Keratinocyte (primary cell): ENCODE data around the gene LDB2. TPM values are rescaled to one million over a fixed set of nuclear protein-coding genes. Genes with fewer than 3 reads are reported as not detected.

ENCODE experiments used
- DNase-seq: peaks from one replicate; pipeline ENCODE4 v3.0.0-alpha.2; 2011; ENCODE audit warnings: low read depth, missing footprints, low spot score
- FAIRE-seq: peaks from 2 replicates; lab custom pipeline; 2011; peaks lifted over from hg19 to GRCh38; lab: Jason Lieb, UNC
- H2AFZ ChIP-seq: 2 replicates; pipeline ENCODE4 v1.6.0; 2012; ENCODE audit warnings: low read length, control low read depth, inconsistent platforms; ENCODE audit not compliant: control insufficient read depth
- H3K27ac ChIP-seq: 2 replicates; pipeline ENCODE4 v1.5.1; 2011; ENCODE audit warnings: low read length; ENCODE audit not compliant: control insufficient read depth, insufficient read depth
- H3K27me3 ChIP-seq: 3 replicates; pipeline ENCODE4 v1.6.0; 2011; ENCODE audit warnings: low read length; ENCODE audit not compliant: control insufficient read depth, insufficient read depth; ENCODE audit errors: extremely low read depth
- H3K36me3 ChIP-seq, 2 experiments: 2 replicates in 1 of 2; 3 replicates in 1 of 2; pipeline ENCODE4 v1.5.1; 2011; ENCODE audit warnings: low read length in 2 of 2, mild to moderate bottlenecking in 1 of 2; ENCODE audit not compliant: control insufficient read depth in 2 of 2, insufficient read depth in 2 of 2; ENCODE audit errors: extremely low read depth in 1 of 2
- H3K4me1 ChIP-seq: 3 replicates; pipeline ENCODE4 v1.5.1; 2011; ENCODE audit warnings: low read length; ENCODE audit not compliant: control insufficient read depth, insufficient read depth; ENCODE audit errors: extremely low read depth
- H3K4me2 ChIP-seq: 3 replicates; pipeline ENCODE4 v1.6.0; 2011; ENCODE audit warnings: low read depth, low read length; ENCODE audit not compliant: control insufficient read depth, insufficient read depth; ENCODE audit errors: extremely low read depth
- H3K4me3 ChIP-seq, 3 experiments: fragments of 200-600 bp in 1 of 3; sonication (generic) in 1 of 3; 2 replicates in 2 of 3; 3 replicates in 1 of 3; pipeline ENCODE4 v1.5.1; 2011 to 2016; ENCODE audit warnings: low read length in 3 of 3, mild to moderate bottlenecking in 3 of 3, control low read depth in 2 of 3, inconsistent platforms in 1 of 3, low read depth in 1 of 3, mixed read lengths in 1 of 3, mixed run types in 1 of 3, moderate library complexity in 1 of 3; ENCODE audit not compliant: control insufficient read depth in 2 of 3, insufficient read depth in 2 of 3; ENCODE audit errors: extremely low read depth in 1 of 3
- H3K79me2 ChIP-seq: 2 replicates; pipeline ENCODE4 v1.6.0; 2012; ENCODE audit warnings: low read length; ENCODE audit not compliant: control insufficient read depth, insufficient read depth
- H3K9ac ChIP-seq: 3 replicates; pipeline ENCODE4 v1.6.0; 2011; ENCODE audit warnings: low read length; ENCODE audit not compliant: control insufficient read depth, insufficient read depth; ENCODE audit errors: extremely low read depth
- H3K9me1 ChIP-seq: 3 replicates; pipeline ENCODE4 v1.6.0; 2011; ENCODE audit warnings: low read length; ENCODE audit not compliant: control insufficient read depth, insufficient read depth; ENCODE audit errors: extremely low read depth
- H3K9me3 ChIP-seq: 2 replicates; pipeline ENCODE4 v1.5.1; 2012; ENCODE audit warnings: low read depth, low read length; ENCODE audit not compliant: control insufficient read depth
- H4K20me1 ChIP-seq: 3 replicates; pipeline ENCODE4 v1.6.0; 2011; ENCODE audit warnings: low read length; ENCODE audit not compliant: control insufficient read depth, insufficient read depth; ENCODE audit errors: extremely low read depth
- EZH2 ChIP-seq: IDR thresholded peaks from one replicate; pipeline ENCODE4 v1.6.1; 2012; ENCODE audit warnings: inconsistent platforms, mild to moderate bottlenecking, low read length, moderate library complexity
- dilution Hi-C: fragments of 300-500 bp; cut with MboI; formaldehyde crosslinking; loops from one replicate; pipeline ENCODE4 v1.7.0; 2020; ENCODE audit warnings: low sequenced_read_pairs; ENCODE audit not compliant: extremely low pct_ligation_motif_present
- polyA plus RNA-seq, 5 experiments: library from polyadenylated mRNA; depleted of rRNA in 3 of 5; stranded (reverse) in 3 of 5; stranded (forward) in 1 of 5; unstranded in 1 of 5; fragments of >200 nt; gene quantifications; 1 replicate in 1 of 5; 2 replicates in 3 of 5; 3 replicates in 1 of 5; pipeline versions ENCODE4 v1.2.1 to v1.2.3, GENCODE V29; 2011 to 2012; ENCODE audit warnings: missing spikeins in 2 of 5, low read depth in 1 of 5, low replicate concordance in 1 of 5
- TF ChIP-seq, protein P1 (sequence below), 3 experiments: IDR thresholded peaks in 1 of 3; conservative IDR thresholded peaks in 1 of 3; optimal IDR thresholded peaks in 1 of 3; 2 replicates in 2 of 3; 3 replicates in 1 of 3; pipeline versions ENCODE3 to v1.5.1; 2011; ENCODE audit warnings: low read length in 3 of 3, mild to moderate bottlenecking in 3 of 3, moderate library complexity in 2 of 3, control low read depth in 1 of 3, inconsistent platforms in 1 of 3; ENCODE audit not compliant: insufficient read depth in 2 of 3; ENCODE audit errors: extremely low read depth in 1 of 3

Gene LDB2
- polyA plus RNA-seq, 1 donor (not counting 4 experiments of a cell fraction or from before 2014, with no cell fraction given): not detected

DNA sequence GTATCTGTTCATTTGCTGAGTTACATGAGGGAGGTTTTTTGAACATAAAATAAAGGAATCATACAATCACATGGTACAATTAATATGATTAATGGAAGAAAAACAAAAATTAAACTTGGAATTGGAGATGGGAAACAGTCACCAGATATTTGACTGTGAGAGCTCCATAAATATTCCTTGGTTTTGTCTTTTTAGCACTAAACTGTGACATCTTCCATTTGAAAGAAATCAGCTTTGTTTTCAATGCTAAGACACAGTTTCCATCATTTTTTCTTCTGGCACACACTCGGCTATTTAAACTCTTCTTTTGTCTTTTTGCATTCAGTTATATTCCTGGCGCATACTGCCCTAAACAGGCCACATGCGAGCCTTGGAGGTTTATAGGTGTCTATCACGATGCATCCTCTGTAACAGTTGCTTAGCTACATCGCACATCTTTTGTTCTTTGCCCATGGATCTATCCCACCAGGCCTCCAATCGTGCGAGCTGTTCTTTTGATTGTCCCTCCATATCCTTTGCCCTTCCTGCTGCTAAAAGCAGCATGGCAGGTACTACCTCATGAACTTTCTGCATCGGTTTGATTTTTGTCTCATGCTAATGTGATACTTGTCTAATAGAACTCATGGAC, 158.3 kb downstream of the LDB2 start:
- H3K27ac ChIP-seq: no peak overlapping the region
- FAIRE-seq (no peak), DNase-seq (no peak)
- H3K4me2 ChIP-seq: no peak overlapping the region
- no peaks in the 10 kb centered on the region for H3K4me1 ChIP-seq
- no peaks in the 10 kb centered on the region for H3K36me3 ChIP-seq
- H3K27me3 ChIP-seq: no peaks in the 10 kb centered on the region
- H3K4me3 ChIP-seq: no peak overlapping the region
- dilution Hi-C loops: no loop called here
- no peaks in the 10 kb centered on the region for H3K9me1 ChIP-seq
- H3K9ac ChIP-seq: no peak overlapping the region
- no peaks in the 10 kb centered on the region for H4K20me1 ChIP-seq
- no peaks in the 10 kb centered on the region for H3K79me2 ChIP-seq
- no peak for TF ChIP-seq EZH2
- TF ChIP-seq, protein P1, sequence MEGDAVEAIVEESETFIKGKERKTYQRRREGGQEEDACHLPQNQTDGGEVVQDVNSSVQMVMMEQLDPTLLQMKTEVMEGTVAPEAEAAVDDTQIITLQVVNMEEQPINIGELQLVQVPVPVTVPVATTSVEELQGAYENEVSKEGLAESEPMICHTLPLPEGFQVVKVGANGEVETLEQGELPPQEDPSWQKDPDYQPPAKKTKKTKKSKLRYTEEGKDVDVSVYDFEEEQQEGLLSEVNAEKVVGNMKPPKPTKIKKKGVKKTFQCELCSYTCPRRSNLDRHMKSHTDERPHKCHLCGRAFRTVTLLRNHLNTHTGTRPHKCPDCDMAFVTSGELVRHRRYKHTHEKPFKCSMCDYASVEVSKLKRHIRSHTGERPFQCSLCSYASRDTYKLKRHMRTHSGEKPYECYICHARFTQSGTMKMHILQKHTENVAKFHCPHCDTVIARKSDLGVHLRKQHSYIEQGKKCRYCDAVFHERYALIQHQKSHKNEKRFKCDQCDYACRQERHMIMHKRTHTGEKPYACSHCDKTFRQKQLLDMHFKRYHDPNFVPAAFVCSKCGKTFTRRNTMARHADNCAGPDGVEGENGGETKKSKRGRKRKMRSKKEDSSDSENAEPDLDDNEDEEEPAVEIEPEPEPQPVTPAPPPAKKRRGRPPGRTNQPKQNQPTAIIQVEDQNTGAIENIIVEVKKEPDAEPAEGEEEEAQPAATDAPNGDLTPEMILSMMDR (optimal IDR thresholded peaks at IDR 0.05 in 1 of 3, IDR thresholded peaks at IDR 0.05 in 1 of 3, conservative IDR thresholded peaks at IDR 0.05 in 1 of 3; ENCODE audit: extremely low read depth in 1 of 3, insufficient read depth in 2 of 3, low read length in 3 of 3): no peak
- no peak overlapping the region for H2AFZ ChIP-seq
- no peaks in the 10 kb centered on the region for H3K9me3 ChIP-seq

DNA sequence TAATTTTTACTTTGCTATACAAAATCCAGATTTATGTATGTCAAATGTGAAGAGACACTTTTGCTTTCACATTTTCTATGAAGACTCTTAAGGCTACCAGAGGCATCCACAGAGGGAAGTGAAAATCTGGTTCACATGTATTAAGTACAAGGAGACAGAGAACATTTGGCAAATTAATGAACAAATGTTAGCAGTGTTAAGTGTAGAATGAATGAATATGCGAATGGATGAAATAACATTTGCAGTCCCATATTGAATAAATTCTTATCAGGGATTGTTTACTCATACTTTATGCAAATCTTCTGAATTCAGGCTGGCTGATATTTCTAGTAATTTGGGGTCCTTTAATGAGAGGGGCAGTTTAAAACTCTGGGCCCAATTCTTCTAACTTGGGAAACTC, 159.9 kb downstream of the LDB2 start:
- H3K27ac ChIP-seq: no peak overlapping the region
- no peak overlapping the region for H3K4me3 ChIP-seq
- H3K4me2 ChIP-seq: no peak overlapping the region
- FAIRE-seq (no peak), DNase-seq (no peak)
- H3K79me2 ChIP-seq: no peaks in the 10 kb centered on the region
- no peak overlapping the region for H3K9ac ChIP-seq
- dilution Hi-C loops: no loop called here
- no peaks in the 10 kb centered on the region for H3K9me3 ChIP-seq
- no peaks in the 10 kb centered on the region for H3K36me3 ChIP-seq
- no peaks in the 10 kb centered on the region for H3K9me1 ChIP-seq
- no peaks in the 10 kb centered on the region for H3K4me1 ChIP-seq
- no peaks in the 10 kb centered on the region for H3K27me3 ChIP-seq
- H2AFZ ChIP-seq: no peak overlapping the region
- no peaks in the 10 kb centered on the region for H4K20me1 ChIP-seq
- TF ChIP-seq, protein P1 (optimal IDR thresholded peaks at IDR 0.05 in 1 of 3, IDR thresholded peaks at IDR 0.05 in 1 of 3, conservative IDR thresholded peaks at IDR 0.05 in 1 of 3; ENCODE audit: extremely low read depth in 1 of 3, insufficient read depth in 2 of 3, low read length in 3 of 3): no peak
- no peak for TF ChIP-seq EZH2
